GM18520 (cell line): ENCODE results near the gene SLC22A1.
A peak's percentile ranks its signal among the peaks of the same experiment; 100 is the strongest.

Experiments
- ATAC-seq: cut with Tn5 transposase; IDR thresholded peaks from one replicate; pipeline ENCODE4 v1.9.1; 2021; ENCODE audit not compliant: unreplicated experiment

Gene SLC22A1

GRCh38 chr6:160167604-160168399 lies 46.2 kb downstream of the SLC22A1 start:
- ATAC-seq = no peak

GRCh38 chr6:160170018-160170680 lies 48.5 kb downstream of the SLC22A1 start:
- no peak for ATAC-seq

- ATAC-seq = no peak
Measured at GRCh38 chr6:160172704-160173103, 51.1 kb downstream of the SLC22A1 start.

- no peak for ATAC-seq
Measured at GRCh38 chr6:160173806-160174527, 52.4 kb downstream of the SLC22A1 start.

- ATAC-seq = no peak
Measured at GRCh38 chr6:160174681-160175080, 53.1 kb downstream of the SLC22A1 start.

GRCh38 chr6:160177220-160177619 lies 55.6 kb downstream of the SLC22A1 start:
- no peak for ATAC-seq

- no peak for ATAC-seq
Measured at GRCh38 chr6:160178271-160178670, 56.7 kb downstream of the SLC22A1 start.

- ATAC-seq = no peak
Measured at GRCh38 chr6:160180706-160181105, 59.1 kb downstream of the SLC22A1 start.

GRCh38 chr6:160188773-160189172 lies 67.2 kb downstream of the SLC22A1 start:
- no peak for ATAC-seq

GRCh38 chr6:160190081-160190480 lies 68.5 kb downstream of the SLC22A1 start:
- ATAC-seq = no peak

GRCh38 chr6:160190973-160191372 lies 69.4 kb downstream of the SLC22A1 start:
- no peak for ATAC-seq

GRCh38 chr6:160192840-160193239 lies 71.2 kb downstream of the SLC22A1 start:
- ATAC-seq = no peak

GRCh38 chr6:160194808-160195207 lies 73.2 kb downstream of the SLC22A1 start:
- ATAC-seq = no peak

GRCh38 chr6:160197662-160198061 lies 76.0 kb downstream of the SLC22A1 start:
- ATAC-seq = no peak

- peak; percentile 68 for ATAC-seq
Measured at GRCh38 chr6:160198606-160199211, 77.1 kb downstream of the SLC22A1 start.

GRCh38 chr6:160201061-160201460 lies 79.4 kb downstream of the SLC22A1 start:
- ATAC-seq = no peak

- no peak for ATAC-seq
Measured at GRCh38 chr6:160202411-160202810, 80.8 kb downstream of the SLC22A1 start.

GRCh38 chr6:160203076-160203475 lies 81.5 kb downstream of the SLC22A1 start:
- ATAC-seq = no peak

GRCh38 chr6:160203522-160203921 lies 81.9 kb downstream of the SLC22A1 start:
- ATAC-seq = no peak

- ATAC-seq = no peak
Measured at GRCh38 chr6:160203953-160204352, 82.3 kb downstream of the SLC22A1 start.

GRCh38 chr6:160204710-160205109 lies 83.1 kb downstream of the SLC22A1 start:
- no peak for ATAC-seq
